AG04449 (cell line): Measurements from ENCODE around the gene PARP14.
"Not testable (repeated sequence)": the region's sequence is repeated elsewhere in the genome, so short reads cannot be mapped to it uniquely, and the experiment has no call there.

Source experiments
- CTCF ChIA-PET: fragments of 350-600 bp; formaldehyde crosslinking; extraction: SDS; loops from one replicate; lab custom pipeline; 2021; ENCODE audit warnings: antibody characterized with exemption; lab: Yijun Ruan, JAX
- POLR2A ChIA-PET: fragments of 400-600, 350-600 bp; formaldehyde crosslinking; extraction: SDS; loops from one replicate; lab custom pipeline; 2020; ENCODE audit warnings: antibody characterized with exemption, inconsistent platforms; lab: Yijun Ruan, JAX
- DNase-seq: peaks from one replicate; pipeline ENCODE4 v3.0.0-alpha.2; 2010; ENCODE audit warnings: low read depth, low spot score
- H3K4me3 ChIP-seq: 2 replicates; pipeline ENCODE4 v1.5.1; 2011; ENCODE audit warnings: low read depth, mild to moderate bottlenecking, control low read depth, low read length
- TF ChIP-seq, protein P1 (sequence below): IDR thresholded peaks from one replicate; pipeline ENCODE4 v1.5.1; 2011; ENCODE audit warnings: mild to moderate bottlenecking, moderate library complexity, low read length, control low read depth, inconsistent platforms; ENCODE audit not compliant: insufficient read depth; ENCODE audit errors: missing control alignments

The PARP14 gene

DNA sequence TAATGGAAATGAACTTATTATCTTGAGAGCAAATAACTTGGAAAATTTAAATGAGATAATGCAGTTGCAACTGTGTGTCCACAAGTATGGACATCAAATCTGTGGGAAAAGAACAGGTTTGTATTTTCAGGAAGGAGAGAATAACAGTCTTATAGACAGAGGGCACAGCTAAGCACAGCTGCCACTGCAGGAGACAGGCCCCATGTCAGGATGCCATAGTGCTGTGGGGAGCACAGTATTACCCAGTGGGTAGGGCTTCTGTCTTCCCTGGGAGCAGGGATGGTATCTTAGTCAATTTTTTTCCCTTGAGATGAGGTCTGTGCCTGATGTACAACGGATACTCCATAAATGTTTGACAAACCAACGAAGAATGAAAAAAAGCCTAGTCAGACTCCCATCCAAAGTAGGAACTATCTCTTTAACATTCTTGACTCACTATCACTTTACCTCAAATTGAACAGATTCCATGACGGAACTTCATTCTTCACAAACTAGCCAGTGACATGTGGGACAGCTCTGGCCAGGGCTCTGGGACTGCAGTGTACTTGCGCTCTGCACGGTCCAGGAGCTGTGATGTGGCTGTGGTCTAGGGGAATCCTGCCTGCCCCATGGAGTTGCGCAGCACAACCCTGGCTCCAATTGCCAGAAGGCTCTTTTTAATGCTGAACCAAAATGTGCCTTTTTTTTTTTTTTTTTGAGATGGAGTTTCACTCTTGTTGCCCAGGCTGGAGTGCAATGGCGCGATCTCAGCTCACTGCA lies 48.3 kb downstream of the PARP14 start:
- TF ChIP-seq, protein P1, sequence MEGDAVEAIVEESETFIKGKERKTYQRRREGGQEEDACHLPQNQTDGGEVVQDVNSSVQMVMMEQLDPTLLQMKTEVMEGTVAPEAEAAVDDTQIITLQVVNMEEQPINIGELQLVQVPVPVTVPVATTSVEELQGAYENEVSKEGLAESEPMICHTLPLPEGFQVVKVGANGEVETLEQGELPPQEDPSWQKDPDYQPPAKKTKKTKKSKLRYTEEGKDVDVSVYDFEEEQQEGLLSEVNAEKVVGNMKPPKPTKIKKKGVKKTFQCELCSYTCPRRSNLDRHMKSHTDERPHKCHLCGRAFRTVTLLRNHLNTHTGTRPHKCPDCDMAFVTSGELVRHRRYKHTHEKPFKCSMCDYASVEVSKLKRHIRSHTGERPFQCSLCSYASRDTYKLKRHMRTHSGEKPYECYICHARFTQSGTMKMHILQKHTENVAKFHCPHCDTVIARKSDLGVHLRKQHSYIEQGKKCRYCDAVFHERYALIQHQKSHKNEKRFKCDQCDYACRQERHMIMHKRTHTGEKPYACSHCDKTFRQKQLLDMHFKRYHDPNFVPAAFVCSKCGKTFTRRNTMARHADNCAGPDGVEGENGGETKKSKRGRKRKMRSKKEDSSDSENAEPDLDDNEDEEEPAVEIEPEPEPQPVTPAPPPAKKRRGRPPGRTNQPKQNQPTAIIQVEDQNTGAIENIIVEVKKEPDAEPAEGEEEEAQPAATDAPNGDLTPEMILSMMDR: no peak
- no peak for DNase-seq
- ChIA-PET POLR2A (no interaction called here), CTCF (no interaction called here)
- no peak overlapping the region for H3K4me3 ChIP-seq

- DNase-seq: no peak
- POLR2A ChIA-PET: no interaction called here
- CTCF ChIA-PET: no interaction called here
- H3K4me3 ChIP-seq: no peak overlapping the region
- TF ChIP-seq, protein P1: no peak
These were observed 49.6 kb downstream of the PARP14 start for GRCh38 chr3:122730240-122730639.

GRCh38 chr3:122732682-122733525 lies 52.3 kb downstream of the PARP14 start:
- DNase-seq, H3K4me3 ChIP-seq, CTCF ChIA-PET, POLR2A ChIA-PET: not testable (repeated sequence)

DNA sequence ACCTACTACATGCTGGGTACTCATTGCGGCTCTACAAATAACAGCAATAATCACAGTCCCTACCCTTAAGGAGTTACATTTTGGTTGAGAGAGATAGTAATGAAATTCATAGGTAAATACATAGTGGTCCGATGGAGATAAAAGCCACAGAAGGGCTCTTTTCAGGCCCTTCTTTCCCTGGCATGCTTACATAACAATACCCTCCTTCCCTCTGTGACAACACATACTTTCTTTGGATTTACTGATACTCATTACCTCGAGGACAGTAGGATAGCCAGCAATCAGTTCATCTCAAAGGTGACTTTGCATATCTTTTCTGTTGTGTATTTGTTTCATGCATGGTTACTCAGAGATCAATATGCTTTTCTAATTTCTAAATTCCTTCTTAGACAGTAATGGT lies 58.5 kb downstream of the PARP14 start:
- TF ChIP-seq, protein P1: no peak
- POLR2A ChIA-PET: no interaction called here
- no peak for DNase-seq

DNA sequence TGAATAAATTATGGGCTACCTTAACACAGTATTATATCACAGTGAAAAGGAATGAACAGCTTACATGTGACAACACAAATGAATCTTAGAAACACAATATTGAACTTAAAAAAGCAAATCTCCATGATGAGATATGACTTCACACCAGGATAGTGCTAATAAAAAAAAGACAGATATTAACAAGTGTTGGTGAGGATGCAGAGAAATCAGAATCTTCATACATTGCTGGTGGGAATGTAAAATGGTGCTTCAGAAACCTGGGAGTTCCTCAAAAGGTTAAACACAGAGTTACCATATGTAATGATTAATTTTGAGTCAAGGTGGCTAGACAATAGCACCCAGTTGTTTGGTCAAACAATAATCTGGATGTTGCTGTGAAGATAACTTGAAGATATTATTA lies 61.6 kb downstream of the PARP14 start:
- ChIA-PET POLR2A (no interaction called here), CTCF (no interaction called here)
- no peak overlapping the region for H3K4me3 ChIP-seq
- DNase-seq: no peak
- TF ChIP-seq, protein P1: no peak

More for the DNA sequence above, 58.5 kb downstream of the PARP14 start:
- no peak overlapping the region for H3K4me3 ChIP-seq
- CTCF ChIA-PET: no interaction called here

DNA sequence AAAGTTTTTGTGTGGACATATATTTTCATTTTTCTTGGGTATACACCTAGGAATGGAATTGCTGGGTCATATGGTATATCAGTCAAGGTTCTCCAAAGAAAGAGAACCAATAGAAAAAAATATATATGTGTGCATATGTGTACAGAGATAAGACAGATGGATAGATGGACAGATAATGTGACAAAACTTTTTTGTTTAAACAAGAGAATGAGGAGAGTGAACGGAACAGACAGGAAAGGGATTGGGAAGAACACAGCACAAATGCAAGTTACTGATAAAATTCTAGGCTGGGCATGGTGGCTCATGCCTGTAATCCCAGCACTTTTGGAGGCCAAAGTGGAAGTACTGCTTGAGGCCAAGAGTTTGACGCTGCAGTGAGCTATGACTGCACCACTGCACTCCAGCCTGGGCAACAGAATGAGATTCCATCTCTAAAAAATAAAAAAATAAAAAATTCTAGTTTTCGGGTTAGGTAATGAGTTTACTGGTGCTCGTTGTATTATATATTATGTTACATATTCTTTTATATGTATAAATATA lies 63.0 kb downstream of the PARP14 start:
- CTCF ChIA-PET: interaction anchor here (1.3 kb wide), 1 partner anchor 14 kb away, joined by 3 read pairs; no protein-coding TSS in a partner anchor
- no peak for DNase-seq
- POLR2A ChIA-PET: no interaction called here
- H3K4me3 ChIP-seq: no peak overlapping the region
- TF ChIP-seq, protein P1: no peak
